ENCODE results near the gene DR1.

DR1 gene

DNA sequence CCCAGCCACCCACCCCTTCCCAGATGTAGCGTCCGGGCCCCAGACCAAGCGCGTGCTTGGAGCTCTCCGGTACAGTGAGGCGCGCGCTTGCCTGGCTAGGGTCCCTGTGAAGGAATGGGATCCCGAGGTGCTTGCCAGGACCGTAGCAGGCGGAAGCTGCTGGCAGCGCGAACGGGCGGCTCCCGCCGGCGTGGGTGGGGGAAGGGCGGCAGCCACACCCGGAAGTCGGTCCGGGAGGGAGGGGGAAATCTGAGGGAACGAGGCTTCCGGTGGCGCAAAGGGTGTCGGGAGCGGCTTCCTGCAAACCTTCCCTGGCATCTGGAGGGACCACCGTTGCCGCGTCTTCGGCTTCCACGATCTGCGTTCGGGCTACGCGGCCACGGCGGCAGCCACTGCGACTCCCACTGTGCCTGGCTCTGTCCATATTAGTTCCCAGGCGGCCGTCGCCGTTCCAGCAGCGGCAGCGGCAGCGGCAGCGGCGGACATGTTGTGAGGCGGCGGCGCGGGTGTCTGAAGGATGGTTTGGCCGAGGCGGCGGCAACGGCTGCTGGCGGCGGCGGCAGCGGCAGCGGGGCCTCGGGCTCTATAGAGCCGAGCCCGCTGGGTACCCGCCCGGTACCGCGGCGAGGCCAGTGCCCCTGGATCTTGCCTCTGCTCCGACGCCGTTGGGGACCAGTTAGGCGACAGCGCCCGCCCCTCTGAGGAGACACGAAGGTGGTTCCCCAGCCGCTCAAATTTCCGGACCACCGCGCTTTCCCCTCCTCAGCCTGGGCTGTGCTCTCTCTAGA lies at the start of gene DR1:
DR1 (plus strand) TSS at position 275 of the 788 bp plus-strand sequence. CDS start 739 bp downstream, outside the sequence.
- DNase-seq, result peak; percentile 88 to 91

GRCh38 chr1:93296555-93297154 lies 49.1 kb upstream of the DR1 start:
- DNase-seq, result no peak

GRCh38 chr1:93301131-93301530 lies 44.6 kb upstream of the DR1 start:
- no peak for DNase-seq

DNA sequence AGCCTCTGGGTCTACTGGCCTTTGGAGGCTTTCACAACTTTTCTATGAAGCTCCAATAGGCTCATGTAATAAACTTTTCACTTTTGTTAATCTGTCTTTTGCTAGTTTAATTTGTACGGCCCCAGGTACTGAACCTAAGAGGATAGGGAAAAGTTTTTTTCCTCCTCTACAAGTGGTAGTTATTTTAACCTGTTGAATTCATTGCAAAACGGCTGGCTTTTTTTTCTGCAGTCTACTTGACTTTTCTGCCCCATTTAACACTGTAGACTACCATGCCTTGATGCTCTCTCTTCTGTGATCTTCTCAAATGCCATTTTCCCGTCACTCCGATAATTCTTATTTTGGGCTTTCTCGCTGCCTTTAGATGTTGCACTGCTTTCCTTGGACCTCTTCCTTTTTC lies 43.6 kb upstream of the DR1 start:
- DNase-seq, result no peak

- peak; percentile 23 to 29 for DNase-seq
Observed at GRCh38 chr1:93304716-93305138, 41.0 kb upstream of the DR1 start.

DNA sequence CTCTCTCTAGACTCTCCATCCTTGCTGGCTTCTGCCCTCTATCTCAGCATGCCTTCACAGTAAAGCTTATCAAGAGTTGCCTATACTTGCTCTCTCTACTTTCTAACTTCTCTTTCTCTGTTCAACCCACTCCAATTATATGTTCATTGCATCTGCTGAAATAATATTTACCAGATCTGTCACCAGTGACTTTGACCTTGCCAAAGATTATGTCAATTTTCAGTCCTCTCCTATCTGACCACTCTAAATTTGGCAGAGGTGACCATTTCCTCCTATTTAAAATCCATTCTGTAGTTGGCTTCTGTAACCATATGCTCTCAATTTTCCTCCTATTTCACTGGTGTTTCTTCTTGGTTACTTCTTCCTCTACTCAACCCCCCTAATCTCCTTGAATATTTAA lies 38.8 kb upstream of the DR1 start:
- DNase-seq, result no peak

DNA sequence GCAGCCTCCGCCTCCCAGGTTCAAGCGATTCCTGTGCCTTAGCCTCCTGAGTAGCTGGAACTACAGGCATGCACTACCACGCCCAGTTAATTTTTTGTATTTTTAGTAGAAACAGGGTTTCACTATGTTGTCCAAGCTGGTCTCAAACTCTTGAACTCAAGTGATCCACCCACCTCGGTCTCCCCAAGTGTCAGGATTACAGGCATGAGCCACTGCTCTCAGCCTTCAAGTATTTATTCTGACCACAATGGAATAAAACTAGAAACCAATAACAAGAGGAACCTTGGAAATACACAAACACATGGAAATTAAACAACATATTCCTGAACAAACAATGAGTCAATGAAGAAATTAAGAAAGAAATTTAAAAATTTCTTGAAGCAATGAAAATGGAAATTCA lies 32.7 kb upstream of the DR1 start:
- no peak for DNase-seq

DNA sequence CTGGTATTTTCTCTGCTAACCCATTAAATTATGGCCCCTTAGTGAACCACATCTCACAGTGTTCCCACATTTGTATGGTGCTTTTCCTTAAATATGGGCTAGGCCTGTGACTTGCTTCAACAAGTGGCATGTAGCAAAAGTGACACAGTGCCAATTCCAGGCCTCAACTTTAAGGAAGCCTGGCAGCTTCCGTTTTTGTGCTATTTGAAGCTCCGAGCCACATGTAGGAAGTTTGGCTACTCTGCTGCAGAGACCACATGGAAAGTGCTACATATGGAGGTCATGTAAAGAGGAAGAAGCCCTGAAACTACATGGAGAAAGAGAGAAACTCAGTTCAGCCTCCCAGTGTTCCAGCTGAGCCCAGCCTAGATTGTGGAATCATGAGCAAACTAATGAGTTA lies 28.5 kb upstream of the DR1 start:
- no peak for DNase-seq

DNA sequence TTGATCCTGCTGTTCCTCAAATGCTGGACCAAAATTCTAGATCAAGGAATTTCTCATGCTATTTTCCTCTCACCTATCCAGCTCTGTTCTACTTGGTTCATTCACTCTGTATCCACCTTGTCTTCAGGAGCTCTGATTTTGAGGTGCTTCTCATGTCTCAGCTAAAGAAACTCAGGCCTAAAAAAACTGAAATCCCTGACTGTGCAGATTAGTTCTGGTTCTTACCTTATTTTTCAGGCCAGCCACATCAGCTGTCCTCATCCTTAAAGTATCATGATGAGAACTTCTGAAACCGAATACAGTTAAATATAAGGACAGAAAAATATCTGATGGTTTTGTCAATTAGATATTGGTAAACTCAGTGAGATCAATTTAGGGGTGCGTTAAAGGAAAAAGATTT lies 27.8 kb upstream of the DR1 start:
- DNase-seq, result no peak

- no peak for DNase-seq
Observed at GRCh38 chr1:93321720-93322119, 24.0 kb upstream of the DR1 start.

DNA sequence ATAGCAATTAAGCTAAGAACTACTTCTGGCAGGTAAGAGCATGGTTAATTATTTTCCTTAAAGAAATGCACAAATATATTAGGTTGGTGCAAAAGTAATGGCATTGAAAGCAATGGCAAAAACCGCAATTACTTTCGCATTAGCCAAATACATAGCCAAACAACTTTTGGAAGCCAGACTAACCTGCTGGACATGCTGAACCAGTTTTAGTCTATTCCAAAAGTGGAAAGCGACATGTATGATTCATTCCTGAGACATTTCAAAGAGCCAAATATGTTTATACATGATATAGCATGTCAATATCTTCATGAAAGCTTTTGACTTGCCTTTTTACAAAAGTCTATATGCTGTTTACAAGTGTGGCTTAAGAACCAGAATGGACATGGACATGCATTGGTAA lies 23.4 kb upstream of the DR1 start:
- no peak for DNase-seq

DNA sequence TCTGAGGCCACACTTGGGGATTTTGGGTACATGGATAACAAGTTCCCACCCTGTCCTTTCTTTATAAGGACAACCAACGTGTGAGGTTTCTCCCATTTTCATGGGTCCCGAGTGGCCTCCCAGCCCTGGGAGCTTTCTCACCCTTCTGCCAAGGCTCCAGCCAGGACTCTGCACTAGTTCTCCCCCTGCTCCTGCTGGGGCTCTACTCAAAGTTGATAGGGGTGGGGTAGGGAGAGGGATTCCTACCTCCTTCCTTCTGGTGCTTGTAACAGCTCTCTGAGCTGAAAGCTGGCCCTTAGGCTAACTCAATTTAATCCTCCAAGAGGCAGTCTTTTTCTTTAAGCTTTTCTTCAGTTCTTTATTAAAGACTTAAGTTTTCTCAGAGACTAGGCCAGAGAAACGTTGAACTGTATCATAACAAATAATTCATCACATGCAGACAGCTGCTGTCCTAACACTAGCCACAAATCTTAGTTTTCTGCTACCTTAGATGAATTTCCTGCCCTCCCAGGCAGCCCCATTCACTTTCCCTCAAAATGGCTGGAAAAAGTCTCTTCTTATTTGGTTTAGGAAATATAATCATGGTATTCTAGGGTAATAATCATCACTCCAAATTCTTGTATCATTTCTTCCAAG lies 22.4 kb upstream of the DR1 start:
- DNase-seq, result no peak

- no peak for DNase-seq
Observed at GRCh38 chr1:93324486-93325464, 20.9 kb upstream of the DR1 start.

DNA sequence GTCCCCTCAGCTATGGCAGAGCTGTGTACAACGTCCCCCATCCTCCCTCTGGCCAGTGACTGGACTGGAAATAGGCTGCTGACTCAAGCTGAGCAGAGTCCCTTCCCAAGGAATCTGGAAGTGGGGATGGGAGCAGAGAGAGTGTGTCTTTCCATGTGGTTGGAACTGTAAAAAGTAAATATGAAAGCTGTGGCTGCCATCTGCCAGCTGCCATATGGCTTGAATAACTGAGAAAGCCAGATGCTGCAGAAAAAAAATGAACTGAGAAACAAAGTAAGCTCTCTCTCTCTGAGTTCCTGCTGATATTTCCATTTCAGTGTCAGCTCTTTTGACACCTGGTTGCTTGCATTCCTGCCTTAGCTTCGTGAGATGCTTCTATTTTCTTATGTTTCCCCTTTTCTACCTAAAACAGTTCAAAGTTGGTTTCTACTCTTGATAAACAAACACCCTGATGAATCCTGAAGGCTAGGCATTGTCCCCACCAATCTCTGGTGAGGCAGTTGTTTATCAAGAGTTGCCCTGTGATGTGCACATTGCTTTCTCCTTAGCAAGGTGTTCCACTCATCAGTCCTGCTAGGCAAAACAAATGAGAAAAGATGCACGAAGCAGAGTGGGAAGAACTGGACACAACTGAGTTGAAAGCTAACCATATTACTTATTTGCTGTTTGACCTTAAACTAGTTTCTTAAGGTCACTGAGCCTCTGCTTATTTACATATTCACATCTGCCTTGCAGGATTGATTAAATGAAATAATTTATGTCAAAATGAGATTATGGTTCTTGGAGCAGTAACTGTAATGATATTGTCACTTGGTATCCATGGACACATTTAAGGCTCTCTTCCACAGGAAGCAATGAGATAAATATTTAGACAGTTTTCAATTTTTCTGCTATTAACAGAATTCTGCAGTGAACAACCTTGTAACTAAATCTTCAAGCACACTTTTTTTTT lies 16.6 kb upstream of the DR1 start:
- no peak for DNase-seq

DNA sequence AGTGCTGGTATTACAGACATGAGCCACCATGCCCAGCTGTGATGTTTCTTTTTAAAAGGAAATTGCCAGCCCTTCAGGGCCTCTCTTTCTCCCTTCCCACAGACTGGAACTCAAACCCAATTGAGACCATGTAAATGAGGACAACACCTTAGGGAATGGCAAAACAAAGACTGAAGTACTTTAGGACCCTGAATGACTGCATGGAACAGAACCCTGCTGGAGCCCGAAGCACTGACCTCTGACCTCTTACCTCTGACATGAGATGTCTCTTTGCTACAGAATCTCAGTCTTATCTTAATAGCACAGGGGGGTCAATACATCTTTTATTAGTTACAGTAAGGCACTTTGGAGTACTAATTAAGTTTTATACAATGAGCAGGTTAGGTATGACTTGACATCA lies 15.5 kb upstream of the DR1 start:
- DNase-seq, result no peak

GRCh38 chr1:93330617-93331016 lies 15.1 kb upstream of the DR1 start:
- DNase-seq, result no peak

- no peak for DNase-seq
Observed at GRCh38 chr1:93331412-93331811, 14.3 kb upstream of the DR1 start.

DNA sequence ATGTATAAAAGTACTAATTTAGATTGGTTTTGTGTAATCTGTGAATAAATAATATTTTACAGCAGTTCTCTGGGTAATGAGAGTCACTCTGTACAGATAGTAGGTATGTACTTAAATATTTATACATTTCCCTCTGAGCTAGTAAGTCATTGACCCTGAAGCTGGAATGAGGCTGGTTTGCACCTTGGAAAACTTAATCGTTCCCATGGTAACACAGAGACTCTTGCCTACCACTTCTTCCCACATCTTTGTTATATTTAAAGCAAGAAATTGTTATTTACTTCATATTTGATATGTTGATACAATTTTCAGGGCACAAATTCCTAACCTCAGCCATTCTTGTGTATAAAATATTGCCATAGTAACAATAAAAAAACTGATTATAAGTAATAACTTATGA lies 13.3 kb upstream of the DR1 start:
- no peak for DNase-seq

DNA sequence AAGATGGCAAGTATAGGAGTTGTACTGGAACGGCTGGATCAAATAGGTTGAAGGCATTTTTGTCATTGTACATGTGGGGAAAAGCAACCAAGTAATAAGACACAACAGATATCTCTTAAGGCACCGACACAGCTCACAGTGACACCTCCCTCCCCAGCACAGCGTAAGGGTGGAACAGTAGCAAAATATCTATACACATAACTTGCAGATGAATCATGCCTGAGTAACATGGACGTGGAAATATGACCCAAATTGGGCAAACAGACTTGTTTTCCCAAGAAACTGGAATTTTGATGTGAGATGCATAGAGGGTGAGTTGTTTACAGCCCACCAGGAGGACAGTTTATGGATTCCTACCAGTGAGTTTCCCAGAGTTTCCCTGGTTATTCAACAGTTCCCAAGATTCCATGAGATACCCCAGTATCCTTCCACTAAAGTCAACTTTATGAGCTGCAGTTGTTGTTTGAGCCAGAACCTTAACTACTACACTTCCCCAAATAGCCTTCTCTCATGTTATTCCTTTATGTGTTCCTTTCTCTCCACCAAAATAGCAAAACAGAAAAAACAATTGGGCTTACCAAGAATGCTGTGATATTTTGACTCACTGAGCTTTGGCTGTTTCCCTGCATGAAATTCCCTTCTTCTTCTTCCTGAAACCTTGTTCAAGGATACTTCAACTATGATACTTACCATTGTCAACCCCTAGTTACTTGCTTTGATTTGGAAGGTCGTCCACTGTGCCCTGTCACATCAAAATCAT lies 7.1 kb upstream of the DR1 start:
- no peak for DNase-seq

DNA sequence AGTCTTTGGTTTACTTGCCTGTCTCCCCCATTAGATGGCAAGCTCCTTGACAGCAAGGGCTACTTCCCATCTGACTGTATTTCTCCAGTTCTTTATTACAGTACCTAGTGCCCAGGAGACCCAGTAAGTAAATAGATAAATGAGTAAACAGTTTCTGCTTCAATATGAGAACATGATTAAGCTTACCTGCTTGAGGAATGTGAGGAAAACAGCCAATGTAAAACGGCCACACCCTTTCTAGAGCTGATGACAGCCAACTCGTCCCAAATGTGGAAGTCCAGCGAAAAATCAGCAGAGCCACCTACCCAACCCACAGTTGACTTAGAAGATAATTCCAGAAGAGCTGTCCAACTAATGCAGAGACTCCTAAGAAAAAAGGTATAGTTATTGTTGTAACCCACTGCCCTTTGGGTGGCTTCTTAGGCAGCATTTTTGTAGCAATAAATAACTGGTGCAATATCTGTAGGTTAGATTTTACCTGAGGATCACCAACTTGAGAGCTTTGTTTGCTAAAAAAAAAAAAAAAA lies 6.5 kb upstream of the DR1 start:
- DNase-seq, result no peak

GRCh38 chr1:93340090-93340489 lies 5.6 kb upstream of the DR1 start:
- no peak for DNase-seq

Measured in stimulated activated CD4-positive, alpha-beta T cell treated with anti-CD3 and anti-CD28 coated beads, Interleukin-2, amount 100 ng/mL, for 48 hours (primary cell).